Endothelial cell of umbilical vein (primary cell): ENCODE results near the gene KIAA0930. TPM values are rescaled to one million over a fixed set of nuclear protein-coding genes. Genes with fewer than 3 reads are reported as not detected.

Experiments used
- BruUV-seq: library from RNA; stranded (reverse); fragments of 400-500 nt; replicated peaks from 2 replicates; lab custom pipeline; 2021; lab: Mats Ljungman, UMichigan
- CTCF ChIA-PET: fragments of 300-600, 350-600 bp; sonication (Branson Sonifier 250); formaldehyde crosslinking; loops from one replicate; lab custom pipeline; 2021; ENCODE audit warnings: antibody characterized with exemption, inconsistent platforms; lab: Charles Lee
- POLR2A ChIA-PET: fragments of 300-600, 350-600 bp; sonication (Branson Sonifier 250); formaldehyde crosslinking; loops from one replicate; lab custom pipeline; 2021; ENCODE audit warnings: antibody characterized with exemption, inconsistent platforms; lab: Charles Lee
- DNase-seq: peaks from one replicate; pipeline ENCODE4 v3.0.0-alpha.2; 2011; ENCODE audit warnings: low read depth, low spot score
- FAIRE-seq: peaks from 2 replicates; lab custom pipeline; 2011; peaks lifted over from hg19 to GRCh38; lab: Jason Lieb, UNC
- H2AFZ ChIP-seq: 2 replicates; pipeline ENCODE4 v1.6.0; 2012; ENCODE audit warnings: low read depth, low read length, control low read depth, inconsistent platforms
- H3K27ac ChIP-seq: 2 replicates; pipeline ENCODE4 v1.5.1; 2011; ENCODE audit warnings: low read depth, mild to moderate bottlenecking, control low read depth, low read length, moderate library complexity; ENCODE audit not compliant: insufficient read depth
- H3K27me3 ChIP-seq, 2 experiments: 2 replicates each; pipeline versions ENCODE4 v1.6.0 to v1.6.1; 2011; ENCODE audit warnings: low read length in 2 of 2, mixed read lengths in 1 of 2; ENCODE audit not compliant: control insufficient read depth in 2 of 2, insufficient read depth in 2 of 2
- H3K36me3 ChIP-seq, 2 experiments: 2 replicates in 1 of 2; 3 replicates in 1 of 2; pipeline ENCODE4 v1.5.1; 2011; ENCODE audit warnings: low read length in 2 of 2, mild to moderate bottlenecking in 1 of 2, moderate library complexity in 1 of 2; ENCODE audit not compliant: control insufficient read depth in 2 of 2, insufficient read depth in 2 of 2; ENCODE audit errors: extremely low read depth in 1 of 2
- H3K4me1 ChIP-seq: 3 replicates; pipeline ENCODE4 v1.5.1; 2011; ENCODE audit warnings: mild to moderate bottlenecking, low read length; ENCODE audit not compliant: control insufficient read depth, insufficient read depth; ENCODE audit errors: extremely low read depth
- H3K4me2 ChIP-seq: 2 replicates; pipeline ENCODE4 v1.6.1; 2011; ENCODE audit warnings: low read length, control low read depth, mixed read lengths; ENCODE audit not compliant: insufficient read depth
- H3K4me3 ChIP-seq, 3 experiments: fragments of 200-600 bp in 1 of 3; sonication (generic), shearing (Covaris generic) in 1 of 3; replicated peaks in 1 of 3; 2 replicates each; pipeline ENCODE4 v1.5.1; 2011 to 2016; ENCODE audit warnings: control low read depth in 3 of 3, low read length in 3 of 3, mild to moderate bottlenecking in 2 of 3, inconsistent platforms in 1 of 3, low read depth in 1 of 3, moderate library complexity in 1 of 3; ENCODE audit not compliant: insufficient read depth in 1 of 3
- H3K79me2 ChIP-seq: 2 replicates; pipeline ENCODE4 v1.6.0; 2012; ENCODE audit warnings: low read length, inconsistent platforms; ENCODE audit not compliant: control insufficient read depth, insufficient read depth
- H3K9ac ChIP-seq: replicated peaks from 2 replicates; pipeline ENCODE3; 2011; ENCODE audit warnings: low read length, control low read depth; ENCODE audit not compliant: insufficient read depth; ENCODE audit errors: extremely low read depth
- H3K9me1 ChIP-seq: replicated peaks from 3 replicates; pipeline ENCODE4 v1.6.0; 2011; ENCODE audit warnings: mild to moderate bottlenecking, low read length; ENCODE audit not compliant: control insufficient read depth, insufficient read depth; ENCODE audit errors: extremely low read depth
- H3K9me3 ChIP-seq: replicated peaks from 2 replicates; pipeline ENCODE4 v1.5.1; 2012; ENCODE audit warnings: low read length, inconsistent platforms; ENCODE audit not compliant: control insufficient read depth, insufficient read depth
- H4K20me1 ChIP-seq: replicated peaks from 2 replicates; pipeline ENCODE3; 2011; ENCODE audit warnings: mild to moderate bottlenecking, low read length; ENCODE audit not compliant: control insufficient read depth, insufficient read depth; ENCODE audit errors: extremely low read depth
- EZH2 ChIP-seq: IDR thresholded peaks from 2 replicates; pipeline ENCODE4 v1.6.1; 2012; ENCODE audit warnings: borderline replicate concordance, low read depth, mild to moderate bottlenecking, moderate library complexity, low read length, inconsistent platforms; ENCODE audit not compliant: severe bottlenecking
- FOS ChIP-seq: IDR thresholded peaks from 2 replicates; pipeline ENCODE4 v1.6.1; 2011; ENCODE audit warnings: mild to moderate bottlenecking, low read length, moderate library complexity, borderline replicate concordance; ENCODE audit not compliant: insufficient read depth
- GATA2 ChIP-seq: IDR thresholded peaks from 2 replicates; pipeline ENCODE4 v1.7.0; 2011; ENCODE audit warnings: low read depth, mild to moderate bottlenecking, moderate library complexity, mixed read lengths, low read length; ENCODE audit not compliant: insufficient read length, insufficient read depth
- JUN ChIP-seq: IDR thresholded peaks from 2 replicates; pipeline ENCODE4 v1.6.1; 2011; ENCODE audit warnings: borderline replicate concordance, low read depth; ENCODE audit not compliant: insufficient read length, insufficient read depth
- MYC ChIP-seq: IDR thresholded peaks from one replicate; pipeline ENCODE4 v1.6.1; 2011; ENCODE audit warnings: mild to moderate bottlenecking, low read depth, low read length
- POLR2A ChIP-seq: IDR thresholded peaks from 2 replicates; pipeline ENCODE4 v1.6.1; 2012; ENCODE audit warnings: low read depth, mild to moderate bottlenecking, control low read depth, low read length
- POLR2AphosphoS5 ChIP-seq: IDR thresholded peaks from 2 replicates; pipeline ENCODE4 v1.6.1; 2012; ENCODE audit warnings: low read depth, mild to moderate bottlenecking, control low read depth, low read length, moderate library complexity; ENCODE audit not compliant: insufficient read depth
- dilution Hi-C: fragments of 300-500 bp; cut with MboI; formaldehyde crosslinking; loops from one replicate; pipeline ENCODE4 v1.15.0; 2019; ENCODE audit warnings: low sequenced_read_pairs; ENCODE audit not compliant: extremely low pct_ligation_motif_present
- intact Hi-C: fragments of 100-400 bp; cut with micrococcal nuclease; formaldehyde crosslinking; loops from one replicate; pipeline ENCODE4 v1.10.0; 2022
- polyA plus RNA-seq, 4 experiments: library from polyadenylated mRNA; depleted of rRNA in 3 of 4; stranded (reverse) in 3 of 4; unstranded in 1 of 4; fragments of >200 nt; gene quantifications; 2 replicates each; pipeline versions ENCODE4 v1.2.1 to v1.2.3, GENCODE V29; 2011 to 2012; ENCODE audit warnings: missing spikeins in 1 of 4
- total RNA-seq: library from RNA; stranded (reverse); gene quantifications from 2 replicates; pipeline ENCODE4 v1.2.3, GENCODE V29; 2021
- TF ChIP-seq, protein P1 (sequence below): IDR thresholded peaks from 2 replicates; pipeline ENCODE4 v1.6.1; 2011; ENCODE audit not compliant: insufficient read depth, insufficient read length
- TF ChIP-seq, protein P2 (sequence below), 2 donors: IDR thresholded peaks; 1 replicate in 1 of 2; 2 replicates in 1 of 2; pipeline ENCODE4 v1.5.1; 2011; ENCODE audit warnings: low read length in 2 of 2, mild to moderate bottlenecking in 2 of 2, moderate library complexity in 2 of 2, control low read depth in 1 of 2, inconsistent platforms in 1 of 2, low read depth in 1 of 2; ENCODE audit not compliant: insufficient read depth in 1 of 2; ENCODE audit errors: extremely low read depth in 1 of 2

Gene KIAA0930
- total and polyA plus RNA-seq, 2 donors (not counting 3 experiments of a cell fraction or from before 2014, with no cell fraction given), result 37.9 to 53.6 TPM

DNA sequence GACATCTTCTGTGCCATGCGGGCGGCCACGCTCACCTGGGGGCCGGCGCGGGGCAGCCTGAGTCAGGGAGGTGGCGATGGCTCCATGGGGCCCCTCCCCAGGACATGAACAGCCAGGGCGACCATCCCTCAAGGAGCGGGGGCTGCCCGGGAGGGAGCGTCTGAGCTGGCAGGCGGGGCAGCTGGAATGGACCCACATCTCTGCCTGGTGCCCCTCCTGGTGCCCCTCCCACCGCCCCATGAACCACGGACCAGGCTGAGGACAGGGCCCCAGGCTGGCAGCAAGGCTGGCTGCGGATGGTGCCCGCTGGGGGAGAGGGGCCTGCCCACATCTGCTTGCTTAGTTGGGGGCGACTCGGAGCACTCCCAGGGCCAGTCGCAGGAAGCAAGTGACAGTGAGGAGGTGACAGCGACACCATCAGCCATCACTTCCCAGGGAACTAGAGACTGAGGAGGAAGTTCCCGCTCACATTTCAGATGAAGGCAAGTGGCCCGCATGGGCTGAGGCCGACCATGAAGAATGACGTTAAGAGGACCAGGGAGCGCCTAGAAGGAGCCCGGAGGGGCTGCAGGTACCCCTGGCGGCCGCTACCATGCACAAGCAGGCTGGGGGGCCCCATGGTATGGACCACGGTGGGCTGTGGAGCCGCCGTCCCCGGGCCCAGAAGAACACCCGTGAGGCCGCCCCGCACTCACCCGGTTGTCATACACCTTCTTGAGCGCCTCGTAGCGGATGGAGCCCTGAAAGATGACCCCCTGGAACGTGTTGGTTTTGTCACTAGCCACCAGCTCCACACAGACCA, 37.3 kb downstream of the KIAA0930 start:
- no peak overlapping the region for H3K27ac ChIP-seq

DNA sequence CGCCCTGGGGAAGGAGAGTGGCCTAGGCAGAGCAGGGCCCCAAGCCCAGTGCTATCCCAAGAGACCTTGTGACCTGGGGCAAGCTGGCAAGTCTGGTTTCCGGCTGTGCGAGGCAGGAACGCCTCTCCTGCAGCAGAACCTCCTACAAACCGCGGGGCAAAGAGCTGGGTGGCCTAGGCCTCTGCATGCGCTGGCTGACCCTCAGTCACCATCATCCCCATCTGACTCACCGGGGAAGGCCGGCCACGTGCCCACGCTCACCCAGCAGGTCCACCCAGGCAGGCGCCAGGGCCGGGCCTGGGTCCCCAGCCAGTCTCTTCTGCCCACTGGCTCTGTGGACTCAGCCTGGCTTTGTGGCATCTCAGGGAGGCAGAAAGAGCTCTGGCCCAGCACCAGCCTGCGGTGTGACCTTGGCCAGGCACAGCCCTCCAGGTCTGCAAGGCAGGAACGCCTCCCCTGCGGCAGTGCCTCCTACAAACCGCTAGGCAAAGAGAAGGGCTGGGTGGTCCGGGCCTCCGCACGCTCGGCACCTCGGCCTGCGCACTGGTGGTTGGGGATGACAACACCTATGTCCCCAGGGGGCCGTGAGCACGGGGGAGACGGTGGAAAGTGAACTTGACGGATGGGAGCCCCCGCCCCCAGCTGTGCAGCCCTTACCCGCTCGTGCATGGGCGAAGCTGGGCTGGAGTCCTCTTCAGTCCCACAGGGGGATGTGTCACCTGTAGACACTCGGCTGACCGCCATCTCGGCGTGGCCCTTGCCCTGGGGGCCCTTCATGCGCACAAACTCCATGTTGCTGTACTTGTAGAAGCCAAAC, 38.2 kb downstream of the KIAA0930 start:
- no TSS peak for BruUV-seq
- H3K27ac ChIP-seq, result no peak overlapping the region
- CTCF ChIA-PET, result no interaction called here

More for the DNA sequence above, 37.3 kb downstream of the KIAA0930 start:
- ChIA-PET POLR2A (no interaction called here), CTCF (interaction anchor here (1.0 kb wide), 1 partner anchor 43 kb away, joined by 3 read pairs; no protein-coding TSS in a partner anchor)
- dilution Hi-C loops, result no loop called here
- no peak overlapping the region for H3K9ac ChIP-seq
- no peak for TF ChIP-seq GATA2
- DNase-seq, result no peak
- BruUV-seq, result no TSS peak
- H3K9me3 ChIP-seq, result no peaks in the 10 kb centered on the region
- H3K4me3 ChIP-seq, result no peak overlapping the region
- intact Hi-C loops, result no loop called here
- H3K27me3 ChIP-seq, result no peaks in the 10 kb centered on the region
- FAIRE-seq, result no peak
- no peak overlapping the region for H2AFZ ChIP-seq
- peaks cover 0 to 22% of the 10 kb centered on the region in 2 experiments for H3K36me3 ChIP-seq
- H3K4me1 ChIP-seq, result no peaks in the 10 kb centered on the region
- H3K79me2 ChIP-seq, result no peaks in the 10 kb centered on the region
- H3K9me1 ChIP-seq, result no peaks in the 10 kb centered on the region
- H4K20me1 ChIP-seq, result no peaks in the 10 kb centered on the region
- no peak overlapping the region for H3K4me2 ChIP-seq

More for the DNA sequence above, 38.2 kb downstream of the KIAA0930 start:
- Histone ChIP-seq H4K20me1 (no peaks in the 10 kb centered on the region), H3K79me2 (no peaks in the 10 kb centered on the region), H3K27me3 (no peaks in the 10 kb centered on the region), H3K4me2 (no peak overlapping the region), H3K36me3 (peaks cover 0 to 27% of the 10 kb centered on the region in 2 experiments), H2AFZ (no peak overlapping the region), H3K4me1 (no peaks in the 10 kb centered on the region), H3K9me3 (no peaks in the 10 kb centered on the region), H3K9ac (no peak overlapping the region), H3K9me1 (no peaks in the 10 kb centered on the region), H3K4me3 (no peak overlapping the region)
- FAIRE-seq (no peak), DNase-seq (no peak)
- POLR2A ChIA-PET, result no interaction called here
- dilution Hi-C loops, result no loop called here
- TF ChIP-seq JUN (no peak), GATA2 (no peak), MYC (no peak), EZH2 (no peak), POLR2A (no peak), POLR2AphosphoS5 (no peak), FOS (no peak)
- TF ChIP-seq, protein P1, sequence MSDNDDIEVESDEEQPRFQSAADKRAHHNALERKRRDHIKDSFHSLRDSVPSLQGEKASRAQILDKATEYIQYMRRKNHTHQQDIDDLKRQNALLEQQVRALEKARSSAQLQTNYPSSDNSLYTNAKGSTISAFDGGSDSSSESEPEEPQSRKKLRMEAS, result no peak
- TF ChIP-seq, protein P2, sequence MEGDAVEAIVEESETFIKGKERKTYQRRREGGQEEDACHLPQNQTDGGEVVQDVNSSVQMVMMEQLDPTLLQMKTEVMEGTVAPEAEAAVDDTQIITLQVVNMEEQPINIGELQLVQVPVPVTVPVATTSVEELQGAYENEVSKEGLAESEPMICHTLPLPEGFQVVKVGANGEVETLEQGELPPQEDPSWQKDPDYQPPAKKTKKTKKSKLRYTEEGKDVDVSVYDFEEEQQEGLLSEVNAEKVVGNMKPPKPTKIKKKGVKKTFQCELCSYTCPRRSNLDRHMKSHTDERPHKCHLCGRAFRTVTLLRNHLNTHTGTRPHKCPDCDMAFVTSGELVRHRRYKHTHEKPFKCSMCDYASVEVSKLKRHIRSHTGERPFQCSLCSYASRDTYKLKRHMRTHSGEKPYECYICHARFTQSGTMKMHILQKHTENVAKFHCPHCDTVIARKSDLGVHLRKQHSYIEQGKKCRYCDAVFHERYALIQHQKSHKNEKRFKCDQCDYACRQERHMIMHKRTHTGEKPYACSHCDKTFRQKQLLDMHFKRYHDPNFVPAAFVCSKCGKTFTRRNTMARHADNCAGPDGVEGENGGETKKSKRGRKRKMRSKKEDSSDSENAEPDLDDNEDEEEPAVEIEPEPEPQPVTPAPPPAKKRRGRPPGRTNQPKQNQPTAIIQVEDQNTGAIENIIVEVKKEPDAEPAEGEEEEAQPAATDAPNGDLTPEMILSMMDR (IDR thresholded peaks at IDR 0.05; ENCODE audit: extremely low read depth in 1 of 2, insufficient read depth in 1 of 2, low read depth in 1 of 2, low read length in 2 of 2), result no peak
- intact Hi-C loops, result no loop called here
